Measurements from ENCODE around the gene ARHGAP42. TPM values are rescaled to one million over a fixed set of nuclear protein-coding genes. Genes with fewer than 3 reads are reported as not detected.

The ARHGAP42 gene
- total and polyA plus RNA-seq, 10 of the 15 experiments (the other 5 are each of a cell fraction or from before 2014, with no cell fraction given), result 1.8 to 6.3 (median 3.2) TPM

DNA sequence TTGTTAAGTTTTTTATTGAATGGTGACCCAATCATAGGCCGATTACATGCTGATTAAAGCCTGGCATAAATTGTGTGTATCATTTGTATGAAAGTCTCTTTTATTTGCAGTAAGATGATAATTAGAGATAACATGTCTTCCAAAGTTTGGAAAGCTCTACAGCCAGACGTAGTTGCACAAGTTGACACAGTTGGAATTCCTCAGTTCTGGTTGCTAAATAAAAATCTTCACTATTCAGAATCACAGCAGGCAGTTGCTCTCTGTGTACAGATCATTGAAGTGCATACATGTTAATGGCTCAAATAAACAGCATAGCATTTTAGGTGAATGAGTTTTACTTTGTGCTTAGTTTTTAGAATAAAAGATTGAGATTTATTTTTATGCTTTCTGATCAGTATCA, 69.5 kb downstream of the ARHGAP42 start:
- BruUV-seq (replicated peaks), result no TSS peak
- POLR2A ChIA-PET, result no interaction called here
- intact Hi-C loops (cut with micrococcal nuclease; ENCODE audit: unreplicated experiment), result no loop called here
- Histone ChIP-seq H3K27ac (ENCODE audit: control insufficient read depth, insufficient read depth) (no peak overlapping the region), H3K9me3 (replicated peaks; ENCODE audit: control insufficient read depth, insufficient read depth, low read length) (no peaks in the 10 kb centered on the region), H3K4me2 (ENCODE audit: control insufficient read depth, insufficient read depth) (no peak overlapping the region), H4K20me1 (ENCODE audit: control insufficient read depth, insufficient read depth) (no peaks in the 10 kb centered on the region), H3K4me1 (ENCODE audit: control insufficient read depth, insufficient read depth, low read length) (no peaks in the 10 kb centered on the region), H3K36me3 (ENCODE audit: control insufficient read depth in 2 of 2, insufficient read depth in 2 of 2, low read length in 1 of 2) (no peaks in the 10 kb centered on the region), H3K79me2 (ENCODE audit: control insufficient read depth, insufficient read depth, low read length) (no peaks in the 10 kb centered on the region), H3K27me3 (replicated peaks in 1 of 2; ENCODE audit: control insufficient read depth in 2 of 2, insufficient read depth in 2 of 2, low read length in 1 of 2) (no peaks in the 10 kb centered on the region), H3K9ac (ENCODE audit: control insufficient read depth, insufficient read depth, low read length) (no peak overlapping the region), H3K4me3 (no peak overlapping the region), H2AFZ (ENCODE audit: control insufficient read depth, low read depth, low read length) (no peak overlapping the region)
- TF ChIP-seq CHD2 (IDR thresholded peaks at IDR 0.05; ENCODE audit: borderline replicate concordance, low read depth, low read length), result no peak
- TF ChIP-seq, protein P1, sequence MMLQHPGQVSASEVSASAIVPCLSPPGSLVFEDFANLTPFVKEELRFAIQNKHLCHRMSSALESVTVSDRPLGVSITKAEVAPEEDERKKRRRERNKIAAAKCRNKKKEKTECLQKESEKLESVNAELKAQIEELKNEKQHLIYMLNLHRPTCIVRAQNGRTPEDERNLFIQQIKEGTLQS (IDR thresholded peaks at IDR 0.05; ENCODE audit: borderline replicate concordance, extremely low read depth, low read depth, low read length), result no peak
- TF ChIP-seq ZNF217 (IDR thresholded peaks at IDR 0.05), result no peak
- no peak for TF ChIP-seq LARP7 (IDR thresholded peaks at IDR 0.05)
- TF ChIP-seq NR2F1 (conservative IDR thresholded peaks at IDR 0.05), result no peak
- 96% methylated on average over 2 of the region's 2 CpGs for WGBS (ENCODE audit: insufficient coverage, insufficient replicate concordance, low lambda C conversion rate, missing lambda C conversion rate)
- in situ Hi-C loops (cut with MboI), result no loop called here
- SMC1A ChIA-PET (ENCODE audit: uncharacterized antibody, unreplicated experiment), result no interaction called here
- CTCF ChIA-PET, result no interaction called here
- RAD21 ChIA-PET (ENCODE audit: unreplicated experiment), result no interaction called here
- ATAC-seq (no peak), FAIRE-seq (no peak), DNase-seq (ENCODE audit: low read depth, low spot score) (no peak)

DNA sequence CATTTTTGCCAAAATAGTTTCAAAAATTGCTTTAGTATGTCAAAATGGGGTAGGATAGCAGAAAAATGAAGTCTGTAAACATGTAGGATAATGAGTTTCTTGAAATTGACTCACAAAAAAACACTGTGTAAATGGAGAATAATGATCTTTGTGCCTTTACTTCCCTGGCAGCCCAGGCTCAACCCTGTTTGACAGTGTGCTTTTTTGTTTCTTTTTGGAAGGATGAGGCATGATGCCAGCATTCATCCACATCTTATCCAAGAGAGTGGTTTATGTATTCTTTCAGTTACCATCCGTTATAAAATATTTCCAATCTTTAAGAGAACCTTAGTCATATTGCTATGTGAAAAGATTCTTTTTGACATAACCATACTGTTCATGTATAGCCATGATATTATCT, 70.6 kb downstream of the ARHGAP42 start:
- POLR2A ChIA-PET, result no interaction called here
- H3K27me3 ChIP-seq (replicated peaks in 1 of 2; ENCODE audit: control insufficient read depth in 2 of 2, insufficient read depth in 2 of 2, low read length in 1 of 2), result no peaks in the 10 kb centered on the region
- in situ Hi-C loops (cut with MboI) (no loop called here), intact Hi-C loops (cut with micrococcal nuclease; ENCODE audit: unreplicated experiment) (no loop called here)
- no peak overlapping the region for H3K4me3 ChIP-seq
- no peaks in the 10 kb centered on the region for H3K9me3 ChIP-seq (replicated peaks; ENCODE audit: control insufficient read depth, insufficient read depth, low read length)
- H3K27ac ChIP-seq (ENCODE audit: control insufficient read depth, insufficient read depth), result no peak overlapping the region
- 92% methylated on average over 1 of the region's 1 CpG for WGBS (ENCODE audit: insufficient coverage, insufficient replicate concordance, low lambda C conversion rate, missing lambda C conversion rate)
- no peak overlapping the region for H3K9ac ChIP-seq (ENCODE audit: control insufficient read depth, insufficient read depth, low read length)
- no peak for ATAC-seq
- H2AFZ ChIP-seq (ENCODE audit: control insufficient read depth, low read depth, low read length), result no peak overlapping the region
- CTCF ChIA-PET, result no interaction called here
- H3K36me3 ChIP-seq (ENCODE audit: control insufficient read depth in 2 of 2, insufficient read depth in 2 of 2, low read length in 1 of 2), result no peaks in the 10 kb centered on the region
- no peaks in the 10 kb centered on the region for H3K4me1 ChIP-seq (ENCODE audit: control insufficient read depth, insufficient read depth, low read length)
- RAD21 ChIA-PET (ENCODE audit: unreplicated experiment), result no interaction called here
- no TSS peak for BruUV-seq (replicated peaks)
- FAIRE-seq, result no peak
- SMC1A ChIA-PET (ENCODE audit: uncharacterized antibody, unreplicated experiment), result interaction anchor here (2.1 kb wide), 1 partner anchor 13 kb away, joined by 5 read pairs; no protein-coding TSS in a partner anchor
- H3K4me2 ChIP-seq (ENCODE audit: control insufficient read depth, insufficient read depth), result no peak overlapping the region
- H3K79me2 ChIP-seq (ENCODE audit: control insufficient read depth, insufficient read depth, low read length), result no peaks in the 10 kb centered on the region
- no peak for DNase-seq (ENCODE audit: low read depth, low spot score)
- no peaks in the 10 kb centered on the region for H4K20me1 ChIP-seq (ENCODE audit: control insufficient read depth, insufficient read depth)
- TF ChIP-seq, protein P2, sequence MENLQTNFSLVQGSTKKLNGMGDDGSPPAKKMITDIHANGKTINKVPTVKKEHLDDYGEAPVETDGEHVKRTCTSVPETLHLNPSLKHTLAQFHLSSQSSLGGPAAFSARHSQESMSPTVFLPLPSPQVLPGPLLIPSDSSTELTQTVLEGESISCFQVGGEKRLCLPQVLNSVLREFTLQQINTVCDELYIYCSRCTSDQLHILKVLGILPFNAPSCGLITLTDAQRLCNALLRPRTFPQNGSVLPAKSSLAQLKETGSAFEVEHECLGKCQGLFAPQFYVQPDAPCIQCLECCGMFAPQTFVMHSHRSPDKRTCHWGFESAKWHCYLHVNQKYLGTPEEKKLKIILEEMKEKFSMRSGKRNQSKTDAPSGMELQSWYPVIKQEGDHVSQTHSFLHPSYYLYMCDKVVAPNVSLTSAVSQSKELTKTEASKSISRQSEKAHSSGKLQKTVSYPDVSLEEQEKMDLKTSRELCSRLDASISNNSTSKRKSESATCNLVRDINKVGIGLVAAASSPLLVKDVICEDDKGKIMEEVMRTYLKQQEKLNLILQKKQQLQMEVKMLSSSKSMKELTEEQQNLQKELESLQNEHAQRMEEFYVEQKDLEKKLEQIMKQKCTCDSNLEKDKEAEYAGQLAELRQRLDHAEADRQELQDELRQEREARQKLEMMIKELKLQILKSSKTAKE (IDR thresholded peaks at IDR 0.05; ENCODE audit: low read depth, poor library complexity, severe bottlenecking), result no peak
- TF ChIP-seq ZNF24 (IDR thresholded peaks at IDR 0.05) (no peak), ZNF274 (IDR thresholded peaks at IDR 0.05; ENCODE audit: insufficient read depth, insufficient read length) (no peak), MXI1 (IDR thresholded peaks at IDR 0.05; ENCODE audit: low read depth, low read length) (no peak), BCL11A (IDR thresholded peaks at IDR 0.05; ENCODE audit: low read depth, low read length) (no peak), MYC (IDR thresholded peaks at IDR 0.05; ENCODE audit: insufficient read depth, insufficient read length, insufficient replicate concordance, low read length, severe bottlenecking) (no peak)
- TF ChIP-seq, protein P3, sequence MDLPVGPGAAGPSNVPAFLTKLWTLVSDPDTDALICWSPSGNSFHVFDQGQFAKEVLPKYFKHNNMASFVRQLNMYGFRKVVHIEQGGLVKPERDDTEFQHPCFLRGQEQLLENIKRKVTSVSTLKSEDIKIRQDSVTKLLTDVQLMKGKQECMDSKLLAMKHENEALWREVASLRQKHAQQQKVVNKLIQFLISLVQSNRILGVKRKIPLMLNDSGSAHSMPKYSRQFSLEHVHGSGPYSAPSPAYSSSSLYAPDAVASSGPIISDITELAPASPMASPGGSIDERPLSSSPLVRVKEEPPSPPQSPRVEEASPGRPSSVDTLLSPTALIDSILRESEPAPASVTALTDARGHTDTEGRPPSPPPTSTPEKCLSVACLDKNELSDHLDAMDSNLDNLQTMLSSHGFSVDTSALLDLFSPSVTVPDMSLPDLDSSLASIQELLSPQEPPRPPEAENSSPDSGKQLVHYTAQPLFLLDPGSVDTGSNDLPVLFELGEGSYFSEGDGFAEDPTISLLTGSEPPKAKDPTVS (IDR thresholded peaks at IDR 0.05; ENCODE audit: low read depth, low read length), result no peak

All from GM12878 (cell line).